HG02943 (cell line): ENCODE data around the gene ACSM2B.
"Not testable (repeated sequence)": the region's sequence is repeated elsewhere in the genome, so short reads cannot be mapped to it uniquely, and the experiment has no call there.

Experiments used
- ATAC-seq: cut with Tn5 transposase; IDR thresholded peaks from one replicate; pipeline ENCODE4 v1.9.1; 2021; ENCODE audit warnings: mild to moderate bottlenecking, low read depth, moderate library complexity; ENCODE audit not compliant: unreplicated experiment

The ACSM2B gene, protein sequence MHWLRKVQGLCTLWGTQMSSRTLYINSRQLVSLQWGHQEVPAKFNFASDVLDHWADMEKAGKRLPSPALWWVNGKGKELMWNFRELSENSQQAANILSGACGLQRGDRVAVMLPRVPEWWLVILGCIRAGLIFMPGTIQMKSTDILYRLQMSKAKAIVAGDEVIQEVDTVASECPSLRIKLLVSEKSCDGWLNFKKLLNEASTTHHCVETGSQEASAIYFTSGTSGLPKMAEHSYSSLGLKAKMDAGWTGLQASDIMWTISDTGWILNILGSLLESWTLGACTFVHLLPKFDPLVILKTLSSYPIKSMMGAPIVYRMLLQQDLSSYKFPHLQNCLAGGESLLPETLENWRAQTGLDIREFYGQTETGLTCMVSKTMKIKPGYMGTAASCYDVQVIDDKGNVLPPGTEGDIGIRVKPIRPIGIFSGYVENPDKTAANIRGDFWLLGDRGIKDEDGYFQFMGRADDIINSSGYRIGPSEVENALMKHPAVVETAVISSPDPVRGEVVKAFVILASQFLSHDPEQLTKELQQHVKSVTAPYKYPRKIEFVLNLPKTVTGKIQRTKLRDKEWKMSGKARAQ

DNA sequence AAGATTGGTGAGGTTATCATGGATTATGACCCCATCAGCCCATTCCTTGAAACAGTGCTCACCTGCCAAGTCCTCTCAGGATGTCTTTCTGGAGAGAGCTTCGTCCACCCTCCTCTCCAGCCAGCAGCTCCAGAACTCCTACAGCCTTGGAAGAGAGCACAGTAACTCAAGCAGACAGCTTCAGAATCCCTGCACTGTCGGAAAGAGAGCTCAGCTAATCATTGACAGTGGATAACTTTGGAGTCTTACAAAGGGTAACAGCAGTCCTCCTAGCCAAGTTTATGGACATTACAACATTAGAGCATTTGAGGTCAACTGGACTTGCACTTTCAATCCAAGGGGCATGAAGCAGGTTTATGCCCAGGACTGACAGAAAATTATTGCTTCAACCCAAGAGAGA, at the start of gene ACSM2B:
Gene ACSM2B (minus strand): TSS at position 223 of the 400 bp plus-strand sequence. CDS start 11,522 bp downstream, outside the sequence.
- ATAC-seq = not testable (repeated sequence)

DNA sequence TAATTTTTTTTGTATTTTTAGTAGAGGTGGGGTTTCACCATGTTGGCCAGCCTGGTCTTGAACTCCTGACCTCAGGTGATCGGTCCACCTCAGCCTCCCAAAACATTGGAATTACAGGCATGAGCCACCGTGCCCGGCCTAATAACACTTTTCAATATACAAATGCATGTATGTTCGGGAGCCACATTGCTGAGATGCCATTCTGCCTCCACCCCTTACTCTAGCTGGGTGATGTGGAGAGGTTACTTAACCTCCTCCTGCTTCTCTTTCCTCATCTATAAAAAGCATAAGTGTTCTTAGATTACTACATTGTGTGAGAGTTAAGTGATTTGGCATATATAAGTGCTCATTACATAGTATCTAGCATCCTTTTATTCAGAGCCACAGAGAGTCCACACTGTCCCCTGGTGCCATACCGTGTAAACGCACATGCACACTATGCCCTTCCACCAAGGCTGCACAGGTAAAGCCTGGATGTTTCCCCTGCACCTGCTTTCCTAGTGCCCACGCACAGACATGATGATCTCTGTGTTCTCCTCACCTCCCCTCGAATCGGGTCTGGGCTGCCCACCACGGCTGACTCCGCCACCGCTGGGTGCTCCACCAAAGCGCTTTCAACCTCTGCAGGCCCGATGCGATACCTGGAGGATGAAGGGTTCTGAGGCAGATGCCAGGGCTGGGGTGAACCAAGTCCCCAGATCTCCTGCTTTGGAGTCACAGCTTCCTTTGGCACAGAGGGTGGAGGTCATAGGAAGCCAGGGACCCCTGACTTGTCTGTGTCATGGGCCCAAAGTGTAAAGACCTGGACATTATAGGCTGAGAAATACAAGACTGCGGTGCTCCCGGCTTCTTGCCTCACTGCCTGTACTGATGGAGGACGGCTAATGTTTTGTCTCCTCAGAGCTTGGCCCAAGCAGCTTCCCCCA, 49.0 kb upstream of the ACSM2B start:
- ATAC-seq = no peak

DNA sequence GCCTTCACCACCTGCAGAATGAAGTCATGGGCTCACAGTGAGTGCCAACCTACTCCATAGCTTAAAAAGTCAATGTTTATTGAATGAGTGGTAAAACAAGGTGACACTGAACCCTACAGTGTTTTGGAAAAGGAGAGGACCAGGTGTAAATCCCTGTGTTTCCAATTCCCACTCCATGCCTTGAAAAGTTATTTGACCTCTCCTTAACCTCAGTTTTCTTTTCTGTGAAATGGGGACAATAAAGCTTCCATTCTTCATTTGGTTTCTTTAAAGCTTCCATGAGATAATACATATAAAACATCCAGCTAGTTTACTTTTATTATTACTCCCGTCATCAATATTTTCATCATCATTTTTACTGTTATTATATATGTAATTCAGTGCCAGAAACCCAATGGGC, 48.0 kb upstream of the ACSM2B start:
- ATAC-seq = no peak

DNA sequence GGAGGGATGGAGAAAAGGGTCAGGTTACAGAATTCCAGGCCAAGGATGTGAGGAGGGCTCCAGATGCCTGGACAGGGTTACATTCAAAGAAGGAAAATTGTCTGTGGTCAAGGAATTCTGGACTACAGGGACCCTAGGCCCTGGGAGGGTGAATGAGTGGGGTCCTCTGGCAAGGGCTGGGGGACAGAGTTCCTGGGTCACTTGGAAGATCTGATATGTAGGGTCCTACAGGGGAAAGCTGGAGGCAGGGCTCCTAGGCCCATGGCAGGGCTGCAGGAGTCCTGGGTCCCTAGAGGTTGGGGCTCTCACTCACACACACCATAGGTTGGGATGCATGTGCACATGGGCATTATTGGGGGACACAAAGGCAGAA, 46.3 kb upstream of the ACSM2B start:
- no peak for ATAC-seq

DNA sequence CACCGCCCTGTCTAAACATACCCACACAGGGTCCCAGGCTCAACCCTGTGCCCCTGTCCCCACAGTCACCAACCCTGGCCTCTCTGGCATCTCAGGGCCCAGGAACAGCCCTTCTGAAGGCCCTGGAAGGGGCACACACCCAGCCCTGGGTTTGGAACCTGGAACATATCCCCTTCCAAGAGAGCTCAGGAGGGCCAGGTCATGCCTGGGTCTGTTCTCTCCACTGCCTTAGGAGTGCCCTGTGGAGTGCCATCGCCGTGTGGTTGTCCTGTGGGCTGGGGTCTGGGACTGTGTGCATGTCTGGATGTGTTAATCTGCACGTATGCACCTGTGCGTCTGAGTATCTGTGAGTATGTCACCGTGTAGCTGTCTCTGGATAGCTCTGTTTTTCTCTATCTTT, 45.2 kb upstream of the ACSM2B start:
- ATAC-seq = no peak

DNA sequence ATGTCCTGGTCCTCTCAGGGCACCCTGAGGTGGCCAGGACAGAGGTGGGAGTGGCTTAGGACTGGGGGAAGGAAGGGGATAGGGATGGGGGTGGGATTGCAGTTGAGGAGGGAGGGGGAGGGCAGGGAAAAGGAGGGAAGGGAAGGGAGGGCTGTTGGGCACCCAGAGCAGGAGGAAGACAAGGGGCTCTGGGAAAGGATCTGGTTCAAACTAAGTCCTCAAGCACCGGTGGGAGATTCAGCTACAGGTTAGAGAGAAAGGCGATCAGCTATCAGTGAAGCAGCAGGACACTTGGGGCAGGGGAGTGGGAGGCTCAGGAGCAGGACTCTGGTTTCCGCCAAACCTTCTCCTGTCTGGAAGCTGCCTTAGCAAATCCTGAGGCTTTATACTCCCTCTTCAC, 44.6 kb upstream of the ACSM2B start:
- no peak for ATAC-seq

DNA sequence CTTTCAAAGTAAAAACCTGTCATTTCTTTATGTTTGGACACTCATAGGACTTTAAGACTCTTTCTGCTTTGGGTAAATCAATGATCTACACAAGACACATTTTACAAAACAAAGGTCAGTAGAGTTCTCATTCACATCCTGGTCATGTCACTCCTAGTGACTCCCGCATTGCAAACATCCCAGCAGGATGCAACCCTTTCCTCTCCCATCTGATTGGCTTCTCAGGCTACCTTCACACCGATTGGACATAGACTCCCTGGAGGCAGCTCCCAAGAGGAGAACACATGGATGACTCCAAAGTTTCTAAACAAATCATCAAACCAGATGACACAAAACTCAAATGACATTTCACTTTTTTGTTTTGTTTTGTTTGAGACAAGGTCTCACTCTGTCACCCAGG, 43.8 kb upstream of the ACSM2B start:
- no peak for ATAC-seq

DNA sequence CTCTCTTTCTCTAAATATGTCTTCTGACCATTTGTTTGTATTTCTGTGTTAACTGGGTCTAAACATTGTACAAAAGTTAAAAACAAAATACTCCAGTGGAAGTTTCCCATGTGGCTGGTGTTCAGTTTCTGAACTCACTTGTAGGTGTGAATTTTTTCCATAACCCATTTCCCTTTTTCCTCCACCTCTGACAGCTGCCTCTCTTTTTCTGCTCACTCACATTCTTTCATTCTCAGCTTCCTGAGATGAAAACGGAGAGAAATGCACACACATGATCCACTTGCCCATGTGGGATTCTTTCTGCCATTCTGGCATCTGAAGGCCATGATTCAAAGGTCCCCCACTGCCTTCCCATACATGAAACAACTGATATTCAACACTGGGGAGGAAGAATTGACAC, 41.1 kb upstream of the ACSM2B start:
- ATAC-seq = no peak

DNA sequence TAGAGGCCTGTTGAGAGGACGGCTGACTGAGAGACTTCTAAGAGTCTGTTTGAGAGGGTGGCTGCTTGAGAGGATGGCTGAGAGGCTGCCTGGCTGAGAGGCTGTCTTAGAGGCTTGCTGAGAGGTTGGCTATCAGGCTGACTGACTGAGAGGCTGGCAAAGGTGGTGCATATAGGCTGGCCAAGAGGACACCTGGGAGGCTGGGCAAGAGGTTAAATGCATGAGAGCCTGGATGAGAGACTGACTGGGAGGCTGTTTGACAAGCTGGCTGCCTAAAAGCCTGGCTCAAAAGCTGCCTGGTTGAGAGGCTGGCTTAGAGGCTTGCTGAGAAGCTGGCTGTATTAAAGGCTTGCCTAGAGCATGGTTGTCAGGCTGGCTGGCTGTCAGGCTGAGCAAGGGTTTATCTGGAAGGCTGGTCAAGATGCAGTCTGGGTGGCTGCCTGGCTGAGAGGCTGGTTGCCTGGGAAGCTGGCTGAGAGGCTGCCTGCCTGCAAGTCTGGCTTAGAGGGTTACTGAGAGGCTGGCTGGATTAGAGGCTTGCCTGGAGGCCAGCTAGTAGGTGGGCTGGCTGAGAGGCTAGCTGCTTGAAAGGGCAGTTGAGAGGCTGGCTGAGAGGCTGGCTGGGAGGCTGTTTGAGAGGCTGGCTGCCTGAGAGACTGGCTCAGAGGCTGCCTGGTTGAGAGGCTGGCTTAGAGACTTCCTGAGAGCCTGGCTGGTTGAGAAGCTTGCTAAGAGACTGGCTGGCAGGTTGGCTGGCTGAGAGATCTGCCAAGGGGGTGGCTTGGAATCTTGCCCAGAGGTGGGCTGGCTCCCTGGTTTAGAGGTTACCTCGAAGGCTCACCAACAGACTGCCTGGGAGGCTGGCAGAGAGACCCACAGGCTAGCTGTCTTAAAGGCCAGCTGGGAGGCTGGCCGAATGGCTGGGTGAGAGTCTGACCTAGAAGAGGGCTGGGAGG, 38.3 kb upstream of the ACSM2B start:
- no peak for ATAC-seq

DNA sequence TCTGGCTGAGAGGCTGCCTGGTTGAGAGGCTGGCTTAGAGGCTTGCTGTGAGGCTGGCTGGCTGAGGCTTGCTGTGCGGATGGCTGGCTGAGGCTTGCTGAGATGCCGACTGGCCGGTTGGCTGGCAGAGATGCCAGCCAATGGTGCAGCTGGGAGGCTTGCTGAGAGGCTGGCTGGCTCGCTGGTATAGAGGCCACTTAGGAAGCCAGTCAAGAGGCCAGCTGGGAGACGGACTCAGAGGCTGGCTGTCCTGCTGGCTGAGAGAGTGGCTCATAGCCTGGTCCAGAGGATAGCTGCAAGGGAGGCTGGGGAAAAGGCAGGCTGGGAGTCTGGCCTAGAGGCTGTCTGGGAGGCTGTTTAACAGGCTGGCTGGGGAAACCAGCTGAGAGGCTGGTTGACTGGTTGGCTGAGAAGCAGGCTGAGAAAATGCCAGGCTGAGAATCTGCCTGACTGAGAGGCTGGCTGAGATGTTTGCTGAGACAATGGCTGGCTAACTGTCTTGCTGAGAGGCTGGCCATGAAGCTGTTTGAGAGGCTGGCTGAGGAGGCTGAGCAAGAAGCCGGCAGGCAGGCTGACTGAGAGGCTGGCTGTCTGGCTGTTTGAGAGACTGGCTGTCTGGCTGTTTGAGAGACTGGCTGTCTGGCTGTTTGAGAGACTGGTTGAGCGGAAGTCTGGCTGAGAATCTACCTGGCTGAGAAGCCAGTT, 37.5 kb upstream of the ACSM2B start:
- no peak for ATAC-seq

DNA sequence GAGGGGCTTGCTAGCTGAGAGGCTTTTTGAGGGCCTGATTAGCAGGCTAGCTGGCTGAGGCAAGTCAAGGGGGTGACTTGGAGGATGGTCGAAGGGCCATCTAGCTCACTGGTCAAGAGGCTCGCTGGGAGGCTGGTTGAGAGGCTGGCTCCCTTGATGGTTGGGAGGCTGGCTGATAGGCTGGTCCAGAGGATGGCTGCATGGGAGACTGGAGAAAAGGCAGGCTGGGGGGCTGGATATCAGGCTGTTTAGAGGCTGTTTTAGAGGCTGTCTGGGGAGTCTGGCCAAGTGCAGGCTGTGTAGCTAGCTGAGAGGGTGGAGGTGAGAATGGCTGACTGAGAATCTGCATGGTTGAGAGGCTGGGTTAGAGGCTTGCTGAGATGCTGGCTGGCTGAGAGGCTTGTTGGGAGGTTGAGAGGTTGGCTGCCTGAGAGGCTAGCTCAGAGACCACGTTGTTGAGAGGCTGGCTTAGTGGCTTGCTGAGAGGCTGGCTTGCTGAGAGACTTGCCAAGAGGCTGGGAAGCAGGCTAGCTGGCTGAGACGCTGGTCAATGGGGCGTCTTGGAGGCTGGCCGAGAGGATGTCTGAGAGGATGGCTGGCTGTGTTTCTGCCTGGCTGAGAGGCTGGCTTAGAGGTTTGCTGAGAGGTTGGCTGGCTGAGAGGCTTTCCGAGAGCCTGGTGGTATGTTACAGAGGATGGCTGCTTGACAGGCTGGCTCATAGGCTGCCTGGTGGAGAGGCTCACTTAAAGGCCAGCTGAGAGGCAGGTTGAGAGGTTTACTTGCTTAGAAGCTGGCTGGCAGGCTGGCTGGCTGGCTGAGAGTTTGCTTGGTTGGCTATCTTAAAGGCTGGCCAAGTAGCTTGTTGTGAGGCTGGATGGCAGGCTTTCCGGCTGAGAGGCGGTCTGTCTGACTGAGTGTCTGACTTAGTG, 36.6 kb upstream of the ACSM2B start:
- no peak for ATAC-seq

DNA sequence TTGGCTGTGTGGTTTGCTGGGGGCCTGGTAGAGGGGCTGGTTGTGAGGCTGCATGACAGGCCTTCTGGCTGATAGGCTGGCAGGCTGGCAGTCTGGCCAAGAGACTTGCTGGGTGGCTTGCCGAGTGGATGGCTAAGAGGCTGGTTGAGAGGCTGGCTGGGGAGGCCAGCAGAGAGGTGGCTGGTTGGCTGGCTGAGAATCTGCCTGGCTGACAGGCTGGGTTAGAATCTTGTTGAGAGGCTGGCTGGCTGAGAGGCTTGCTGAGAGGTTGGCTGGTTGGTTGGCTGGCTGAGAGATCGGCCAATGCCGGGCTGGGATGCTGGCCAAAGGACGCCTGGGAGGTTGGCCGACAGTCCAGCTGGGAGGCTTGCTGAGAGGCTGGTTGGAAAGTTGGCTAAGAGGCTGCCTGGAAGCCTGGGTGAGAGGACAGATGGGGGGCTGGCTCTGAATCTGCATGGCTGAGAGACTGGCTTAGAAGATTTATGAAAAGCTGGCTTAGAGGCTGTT, 35.9 kb upstream of the ACSM2B start:
- no peak for ATAC-seq

DNA sequence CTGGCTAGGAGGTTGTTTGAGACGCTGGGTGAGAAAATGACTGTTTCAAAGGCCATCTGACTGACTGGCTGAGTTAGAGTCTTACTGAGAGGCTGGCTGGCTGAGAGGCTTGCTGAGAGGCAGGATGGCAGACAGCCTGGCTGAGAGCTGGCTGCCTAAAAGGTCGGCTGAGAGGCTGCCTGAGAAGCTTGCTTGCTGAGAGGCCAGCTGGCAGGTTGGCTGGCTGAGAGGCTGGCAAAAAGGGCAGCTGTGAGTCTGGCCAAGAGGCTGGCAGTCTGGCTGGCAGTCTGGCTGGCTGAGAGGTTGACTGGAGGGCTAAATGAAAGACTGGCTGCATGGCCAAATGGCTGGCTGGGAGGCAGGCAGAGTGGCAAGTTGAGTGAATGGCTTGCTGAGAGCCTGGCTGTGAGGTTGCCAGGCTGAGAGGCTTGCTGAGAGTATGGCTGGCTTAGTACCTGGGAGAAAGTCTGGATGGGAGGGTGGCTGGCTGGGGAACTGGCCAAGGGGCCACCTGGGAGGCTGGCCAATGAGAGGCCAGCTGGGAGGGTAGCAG, 35.3 kb upstream of the ACSM2B start:
- ATAC-seq = no peak

DNA sequence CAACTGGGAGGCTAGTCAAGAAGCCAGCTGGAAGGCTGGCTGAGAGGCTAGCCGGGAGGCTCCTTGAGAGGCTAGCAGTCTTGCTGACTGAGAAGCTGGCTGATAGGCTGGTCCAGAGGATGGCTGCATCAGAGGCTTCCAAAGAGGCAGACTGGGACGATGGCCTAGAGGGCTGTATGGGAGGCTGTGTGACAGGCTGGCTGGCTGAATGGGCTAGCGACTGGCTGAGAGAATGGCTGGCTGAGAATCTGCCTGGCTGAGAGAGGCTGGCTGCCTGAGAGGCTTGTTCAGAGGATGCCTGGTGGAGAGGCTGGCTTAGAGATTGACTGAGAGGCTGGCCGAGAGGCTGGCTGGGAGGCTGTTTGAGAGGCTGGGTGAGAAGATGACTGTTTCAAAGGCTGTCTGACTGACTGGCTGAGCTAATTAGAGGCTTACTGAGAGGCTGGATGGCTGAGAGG, 34.8 kb upstream of the ACSM2B start:
- no peak for ATAC-seq

DNA sequence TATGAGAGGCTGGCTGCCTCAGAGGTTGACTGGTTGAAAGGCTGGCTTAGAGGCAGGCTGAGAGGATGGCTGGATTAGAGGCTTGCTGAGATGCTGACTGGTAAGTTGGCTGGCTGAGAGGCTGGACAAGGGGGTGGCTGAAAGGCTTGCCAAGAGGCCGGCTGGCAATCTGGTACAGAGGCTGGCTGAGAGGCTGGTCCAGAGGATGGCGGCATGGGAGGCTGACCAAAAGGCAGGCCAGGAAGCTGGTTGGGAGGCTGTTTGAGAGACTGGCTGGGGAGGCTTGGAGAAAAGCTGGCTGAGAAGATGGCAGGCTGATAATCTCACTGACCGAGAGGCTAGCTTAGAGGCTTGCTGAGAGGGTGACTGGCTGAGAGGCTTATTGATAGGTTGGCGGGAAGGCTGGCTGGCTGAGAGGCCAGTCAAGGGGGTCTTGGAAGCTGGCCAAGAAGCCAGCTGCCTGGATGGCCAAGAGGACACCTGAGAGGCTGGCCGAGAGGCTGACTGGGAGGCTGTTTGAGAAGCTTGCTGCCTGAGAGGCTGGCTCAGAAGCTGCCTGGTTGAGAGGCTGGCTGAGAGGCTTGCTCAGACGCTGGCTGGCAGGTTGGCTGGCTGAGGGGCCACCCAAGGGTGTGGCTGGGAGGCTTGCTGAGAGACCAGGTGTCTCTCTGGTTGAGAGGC, 34.2 kb upstream of the ACSM2B start:
- no peak for ATAC-seq

DNA sequence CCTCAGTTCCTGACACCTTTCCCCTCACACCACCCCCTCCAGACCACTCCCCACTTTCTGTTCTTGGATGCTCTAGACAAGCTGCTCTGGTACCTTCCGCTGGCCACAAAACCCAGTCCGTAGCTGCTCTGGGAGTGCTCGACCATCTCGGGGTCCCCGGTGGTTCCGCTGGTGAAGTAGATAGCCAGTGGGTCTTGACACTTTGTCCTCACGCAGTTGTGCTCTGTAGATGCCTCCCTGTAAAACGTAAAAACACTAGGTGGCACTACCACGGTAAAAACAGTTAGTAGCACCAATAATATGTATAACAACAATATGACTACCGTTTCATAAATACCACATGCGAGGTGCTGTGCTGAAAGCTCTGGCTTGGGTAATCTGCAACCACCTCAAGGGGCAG, 26.0 kb upstream of the ACSM2B start:
- ATAC-seq = not testable (repeated sequence)

DNA sequence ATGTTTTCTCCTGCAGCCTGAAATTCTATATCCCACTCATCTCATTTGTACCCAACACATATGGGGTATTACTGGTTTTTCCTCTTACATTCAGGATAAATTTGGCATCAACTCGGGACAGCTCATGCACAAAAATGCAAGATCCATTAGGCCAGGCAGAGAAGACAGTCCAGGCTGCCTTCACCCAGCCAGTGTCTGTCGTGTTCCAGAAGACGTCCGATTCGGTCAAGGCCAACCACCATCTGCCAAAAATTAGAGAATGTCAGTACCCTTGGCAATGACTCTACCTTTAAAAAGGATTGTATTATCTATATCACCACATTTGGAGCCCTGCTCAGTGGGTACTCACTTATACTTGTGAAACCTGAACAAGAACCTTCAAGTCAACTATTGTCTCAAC, 23.3 kb upstream of the ACSM2B start:
- not testable (repeated sequence) for ATAC-seq
